Measurements from ENCODE around the gene HAAO.

The HAAO gene

DNA sequence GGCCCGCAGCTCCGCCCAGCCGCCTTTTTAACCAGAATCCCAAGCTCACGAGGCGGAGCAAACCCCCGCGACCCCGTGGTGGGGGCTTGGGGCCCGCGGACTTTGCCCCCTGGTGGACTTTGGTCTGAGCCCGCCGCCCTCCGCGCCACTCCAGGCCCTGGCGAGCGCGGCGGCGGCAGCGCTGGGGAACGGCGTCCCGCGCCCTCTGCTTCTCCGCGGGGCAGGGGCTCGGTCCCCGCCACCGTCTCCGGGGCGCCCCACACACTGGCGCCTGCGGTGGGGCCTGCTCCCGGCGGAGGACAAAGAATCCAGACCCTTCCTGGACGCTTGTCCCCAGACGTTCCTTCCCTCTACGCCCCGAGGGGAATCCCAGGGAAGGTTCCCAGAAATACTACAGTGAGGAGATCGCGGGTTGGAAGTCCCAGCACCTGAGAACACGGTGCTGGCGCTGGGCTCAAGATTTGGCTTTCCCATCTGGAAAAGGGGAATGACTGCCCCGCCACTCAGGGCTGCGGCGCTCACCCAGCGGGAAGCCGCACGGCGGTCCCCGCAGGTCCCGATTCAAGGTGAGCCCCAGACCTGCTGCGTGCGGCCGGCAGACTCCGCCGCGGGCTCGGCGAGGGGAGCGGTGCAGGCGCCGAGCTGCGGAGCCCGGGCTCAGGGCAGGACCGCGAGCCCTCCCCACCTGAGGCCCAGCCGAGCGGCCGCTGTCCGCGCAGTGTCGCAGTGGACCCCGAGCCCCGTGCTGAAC is at the start of gene HAAO:
TSS of gene HAAO (minus strand) at position 1 of the 751 bp plus-strand sequence. CDS start 47 bp downstream, outside the sequence.
- no peak for TF ChIP-seq USF1 (IDR thresholded peaks at IDR 0.05)
- TF ChIP-seq CEBPB (IDR thresholded peaks at IDR 0.05) = no peak
- no peak for TF ChIP-seq TAF1 (IDR thresholded peaks at IDR 0.05; ENCODE audit: low read depth)
- TF ChIP-seq CREB1 (IDR thresholded peaks at IDR 0.05; ENCODE audit: low read depth) = no peak
- no peak for TF ChIP-seq FOXM1 (IDR thresholded peaks at IDR 0.05; ENCODE audit: borderline replicate concordance, low read depth)
- no peak for TF ChIP-seq ZBTB7A (IDR thresholded peaks at IDR 0.05; ENCODE audit: low read depth)
- no peak for TF ChIP-seq EGR1 (IDR thresholded peaks at IDR 0.05)
- no peak for TF ChIP-seq EP300 (IDR thresholded peaks at IDR 0.05; ENCODE audit: borderline replicate concordance)
- TF ChIP-seq TCF12 (IDR thresholded peaks at IDR 0.05; ENCODE audit: low read depth) = no peak
- TF ChIP-seq TEAD4 (IDR thresholded peaks at IDR 0.05) = no peak
- TF ChIP-seq YY1 (IDR thresholded peaks at IDR 0.05; ENCODE audit: low read depth) = no peak
- no peak for TF ChIP-seq RAD21 (IDR thresholded peaks at IDR 0.05; ENCODE audit: low read depth)
- TF ChIP-seq, protein P1, sequence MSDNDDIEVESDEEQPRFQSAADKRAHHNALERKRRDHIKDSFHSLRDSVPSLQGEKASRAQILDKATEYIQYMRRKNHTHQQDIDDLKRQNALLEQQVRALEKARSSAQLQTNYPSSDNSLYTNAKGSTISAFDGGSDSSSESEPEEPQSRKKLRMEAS (IDR thresholded peaks at IDR 0.05) = no peak
- TF ChIP-seq, protein P2, sequence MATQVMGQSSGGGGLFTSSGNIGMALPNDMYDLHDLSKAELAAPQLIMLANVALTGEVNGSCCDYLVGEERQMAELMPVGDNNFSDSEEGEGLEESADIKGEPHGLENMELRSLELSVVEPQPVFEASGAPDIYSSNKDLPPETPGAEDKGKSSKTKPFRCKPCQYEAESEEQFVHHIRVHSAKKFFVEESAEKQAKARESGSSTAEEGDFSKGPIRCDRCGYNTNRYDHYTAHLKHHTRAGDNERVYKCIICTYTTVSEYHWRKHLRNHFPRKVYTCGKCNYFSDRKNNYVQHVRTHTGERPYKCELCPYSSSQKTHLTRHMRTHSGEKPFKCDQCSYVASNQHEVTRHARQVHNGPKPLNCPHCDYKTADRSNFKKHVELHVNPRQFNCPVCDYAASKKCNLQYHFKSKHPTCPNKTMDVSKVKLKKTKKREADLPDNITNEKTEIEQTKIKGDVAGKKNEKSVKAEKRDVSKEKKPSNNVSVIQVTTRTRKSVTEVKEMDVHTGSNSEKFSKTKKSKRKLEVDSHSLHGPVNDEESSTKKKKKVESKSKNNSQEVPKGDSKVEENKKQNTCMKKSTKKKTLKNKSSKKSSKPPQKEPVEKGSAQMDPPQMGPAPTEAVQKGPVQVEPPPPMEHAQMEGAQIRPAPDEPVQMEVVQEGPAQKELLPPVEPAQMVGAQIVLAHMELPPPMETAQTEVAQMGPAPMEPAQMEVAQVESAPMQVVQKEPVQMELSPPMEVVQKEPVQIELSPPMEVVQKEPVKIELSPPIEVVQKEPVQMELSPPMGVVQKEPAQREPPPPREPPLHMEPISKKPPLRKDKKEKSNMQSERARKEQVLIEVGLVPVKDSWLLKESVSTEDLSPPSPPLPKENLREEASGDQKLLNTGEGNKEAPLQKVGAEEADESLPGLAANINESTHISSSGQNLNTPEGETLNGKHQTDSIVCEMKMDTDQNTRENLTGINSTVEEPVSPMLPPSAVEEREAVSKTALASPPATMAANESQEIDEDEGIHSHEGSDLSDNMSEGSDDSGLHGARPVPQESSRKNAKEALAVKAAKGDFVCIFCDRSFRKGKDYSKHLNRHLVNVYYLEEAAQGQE (IDR thresholded peaks at IDR 0.05; ENCODE audit: low read depth) = no peak
- no peak for TF ChIP-seq NFIC (IDR thresholded peaks at IDR 0.05)

DNA sequence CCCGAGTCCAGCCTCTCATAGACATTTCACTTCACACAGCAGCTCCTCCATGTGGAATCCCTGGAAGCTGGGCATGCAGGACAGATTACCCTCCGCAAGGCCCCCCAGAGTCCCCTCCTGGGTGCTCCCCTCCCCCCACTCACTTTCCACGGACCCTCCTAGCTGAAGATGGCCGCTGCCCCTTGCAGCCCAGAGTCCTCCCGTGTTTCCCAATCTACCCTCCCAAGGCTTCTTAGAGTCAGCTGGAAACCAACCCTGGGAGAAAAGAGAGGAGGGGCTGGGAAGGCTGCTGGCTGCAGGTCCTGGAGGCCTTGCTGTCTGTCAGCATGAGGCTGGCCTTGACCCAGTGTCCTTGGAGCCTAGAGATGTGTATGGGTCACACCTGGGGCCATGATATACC is 49.0 kb upstream of the HAAO start:
- TF ChIP-seq, protein P1 (IDR thresholded peaks at IDR 0.05) = no peak
- TF ChIP-seq NFIC (IDR thresholded peaks at IDR 0.05) (no peak), CREB1 (IDR thresholded peaks at IDR 0.05; ENCODE audit: low read depth) (no peak), EGR1 (IDR thresholded peaks at IDR 0.05) (no peak), CEBPB (IDR thresholded peaks at IDR 0.05) (no peak)

GRCh38 chr2:42840760-42841159 is 48.4 kb upstream of the HAAO start:
- TF ChIP-seq USF1 (IDR thresholded peaks at IDR 0.05) (no peak), TAF1 (IDR thresholded peaks at IDR 0.05; ENCODE audit: low read depth) (no peak), YY1 (IDR thresholded peaks at IDR 0.05; ENCODE audit: low read depth) (no peak), CREB1 (IDR thresholded peaks at IDR 0.05; ENCODE audit: low read depth) (no peak), FOXM1 (IDR thresholded peaks at IDR 0.05; ENCODE audit: borderline replicate concordance, low read depth) (no peak), ZBTB7A (IDR thresholded peaks at IDR 0.05; ENCODE audit: low read depth) (no peak), EGR1 (IDR thresholded peaks at IDR 0.05) (no peak), RAD21 (IDR thresholded peaks at IDR 0.05; ENCODE audit: low read depth) (no peak), TCF12 (IDR thresholded peaks at IDR 0.05; ENCODE audit: low read depth) (no peak), CEBPB (IDR thresholded peaks at IDR 0.05) (no peak), NFIC (IDR thresholded peaks at IDR 0.05) (no peak), EP300 (IDR thresholded peaks at IDR 0.05; ENCODE audit: borderline replicate concordance) (no peak), TEAD4 (IDR thresholded peaks at IDR 0.05) (no peak)
- TF ChIP-seq, protein P1 (IDR thresholded peaks at IDR 0.05) = no peak
- TF ChIP-seq, protein P2 (IDR thresholded peaks at IDR 0.05; ENCODE audit: low read depth) = no peak

GRCh38 chr2:42839809-42840501 is 47.6 kb upstream of the HAAO start:
- TF ChIP-seq EGR1 (IDR thresholded peaks at IDR 0.05) (no peak), FOXM1 (IDR thresholded peaks at IDR 0.05; ENCODE audit: borderline replicate concordance, low read depth) (no peak), TAF1 (IDR thresholded peaks at IDR 0.05; ENCODE audit: low read depth) (no peak), YY1 (IDR thresholded peaks at IDR 0.05; ENCODE audit: low read depth) (no peak), CREB1 (IDR thresholded peaks at IDR 0.05; ENCODE audit: low read depth) (no peak), USF1 (IDR thresholded peaks at IDR 0.05) (no peak), EP300 (IDR thresholded peaks at IDR 0.05; ENCODE audit: borderline replicate concordance) (no peak)
- TF ChIP-seq, protein P2 (IDR thresholded peaks at IDR 0.05; ENCODE audit: low read depth) = no peak
